ENCODE data around the gene GET3. TPM values are rescaled to one million over a fixed set of nuclear protein-coding genes. Genes with fewer than 3 reads are reported as not detected.
"Not testable (repeated sequence)": the region's sequence is repeated elsewhere in the genome, so short reads cannot be mapped to it uniquely, and the experiment has no call there.

GET3 gene
- total RNA-seq (2014; rRNA removed; shearing (Covaris generic)): 232 and 263 TPM in 2 replicates

DNA sequence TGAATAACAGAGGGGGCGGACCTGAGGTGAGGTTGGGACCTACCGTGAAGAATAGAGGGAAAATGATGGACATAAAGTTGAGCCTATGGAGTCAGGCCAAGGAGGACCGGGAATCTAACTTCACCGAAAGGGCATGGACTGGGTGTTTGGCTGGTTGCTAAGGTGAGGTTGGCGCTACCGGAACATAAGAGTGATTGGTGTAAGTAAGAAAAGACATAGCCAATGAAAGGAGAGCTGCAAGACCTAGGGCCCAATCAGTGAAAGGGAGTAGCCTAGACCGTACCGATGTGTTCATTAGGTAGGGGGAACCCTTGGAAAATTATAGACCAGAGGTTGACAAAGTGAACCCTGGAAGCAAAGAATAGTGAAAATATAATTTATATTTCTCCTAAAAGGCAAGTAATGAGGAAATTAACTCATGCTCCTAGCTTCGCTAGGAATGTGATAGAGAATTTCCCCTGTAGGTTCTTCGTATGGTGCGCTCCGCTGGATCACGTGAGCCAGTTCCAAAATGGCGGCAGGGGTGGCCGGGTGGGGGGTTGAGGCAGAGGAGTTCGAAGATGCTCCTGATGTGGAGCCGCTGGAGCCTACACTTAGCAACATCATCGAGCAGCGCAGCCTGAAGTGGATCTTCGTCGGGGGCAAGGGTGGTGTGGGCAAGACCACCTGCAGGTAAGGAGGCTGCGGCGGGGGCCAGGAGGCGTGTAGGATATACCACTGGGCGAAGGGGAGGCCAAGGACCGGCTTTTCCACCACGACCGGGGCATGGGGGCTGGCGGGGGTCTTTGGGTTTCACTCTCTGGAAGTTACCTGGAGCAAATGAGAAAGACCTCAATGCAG is at the start of gene GET3:
TSS of gene GET3 (plus strand) at position 503 of the 840 bp plus-strand sequence. CDS start at position 512, 9 bp downstream.
- in situ Hi-C loops (cut with HindIII; ENCODE audit: low sequenced_read_pairs): no loop called here
- peak; percentile 100 for DNase-seq (ENCODE audit: low spot score)

DNA sequence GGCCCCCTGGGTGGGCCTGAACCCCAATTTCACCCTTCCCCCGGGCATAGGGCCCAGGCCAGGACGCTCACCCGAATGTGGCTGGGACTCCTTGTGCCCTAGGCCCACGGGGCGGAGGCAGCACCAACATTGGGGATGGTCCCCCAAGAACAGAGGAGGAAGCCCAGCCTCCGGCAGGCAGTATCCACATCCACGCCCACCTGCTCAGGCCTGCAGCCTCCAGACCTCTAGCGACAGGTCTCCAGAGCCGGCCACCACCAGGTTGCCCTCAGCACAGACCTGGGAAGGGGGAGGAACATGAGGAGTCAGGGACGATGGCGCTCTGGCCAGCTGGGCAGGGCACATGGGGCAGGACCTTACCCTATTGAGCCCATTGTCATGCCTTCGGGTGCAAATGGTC is 48.3 kb upstream of the GET3 start:
- in situ Hi-C loops (cut with HindIII; ENCODE audit: low sequenced_read_pairs): no loop called here
- no peak for DNase-seq (ENCODE audit: low spot score)

DNA sequence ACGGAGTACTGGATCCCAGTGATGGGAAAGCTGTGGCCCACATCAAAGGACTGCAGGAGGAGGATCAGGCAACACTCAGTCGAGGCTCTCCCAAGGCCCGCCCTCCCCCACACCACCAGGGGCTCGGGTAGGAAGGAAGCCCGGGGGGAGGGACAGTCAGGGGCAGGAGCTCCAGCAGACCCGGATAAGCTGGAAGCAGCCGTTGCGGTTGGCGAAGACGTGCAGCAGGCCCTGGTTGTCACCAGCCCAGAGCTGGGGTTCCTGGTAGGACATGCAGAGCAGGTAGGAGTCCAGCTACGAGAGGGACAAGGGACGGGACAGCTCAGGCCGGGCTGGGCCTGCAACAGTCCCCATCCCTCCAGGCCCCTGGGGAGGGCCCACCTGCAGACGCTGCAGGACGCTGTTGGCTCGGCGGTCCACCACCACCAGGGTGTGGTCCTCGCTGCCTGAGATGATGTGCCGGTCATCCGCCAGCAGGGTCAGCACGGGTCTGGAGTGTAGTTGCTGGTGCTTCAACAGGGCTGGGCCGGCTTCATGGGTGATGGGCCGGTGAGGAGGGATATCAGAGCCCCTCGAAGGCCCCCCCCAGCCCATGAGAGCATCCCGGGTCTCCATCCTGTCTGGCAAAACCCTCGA is 47.6 kb upstream of the GET3 start:
- no peak for DNase-seq (ENCODE audit: low spot score)
- in situ Hi-C loops (cut with HindIII; ENCODE audit: low sequenced_read_pairs): no loop called here

DNA sequence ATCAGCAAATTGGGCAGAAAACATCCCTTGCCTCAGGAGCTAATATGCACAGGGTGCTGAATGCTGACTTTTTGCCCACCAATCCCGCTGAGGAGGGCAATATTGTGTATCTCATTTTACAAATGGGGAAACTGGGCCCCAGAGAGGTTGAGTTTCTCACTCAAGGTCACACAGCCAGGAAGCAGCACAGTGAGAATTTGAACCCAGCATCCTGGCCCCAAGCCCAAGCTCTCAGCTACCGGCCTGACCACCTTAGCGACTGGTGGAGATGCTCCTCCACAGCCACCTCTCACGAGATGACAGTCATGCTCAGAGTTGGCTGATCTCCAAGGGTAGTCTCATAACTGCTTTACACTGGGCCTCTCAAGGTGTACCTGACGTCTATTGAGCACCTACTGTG is 44.3 kb upstream of the GET3 start:
- DNase-seq (ENCODE audit: low spot score): no peak
- in situ Hi-C loops (cut with HindIII; ENCODE audit: low sequenced_read_pairs): no loop called here

- no peak for DNase-seq (ENCODE audit: low spot score)
- in situ Hi-C loops (cut with HindIII; ENCODE audit: low sequenced_read_pairs): no loop called here
These were observed 42.7 kb upstream of the GET3 start for GRCh38 chr19:12694641-12695040.

DNA sequence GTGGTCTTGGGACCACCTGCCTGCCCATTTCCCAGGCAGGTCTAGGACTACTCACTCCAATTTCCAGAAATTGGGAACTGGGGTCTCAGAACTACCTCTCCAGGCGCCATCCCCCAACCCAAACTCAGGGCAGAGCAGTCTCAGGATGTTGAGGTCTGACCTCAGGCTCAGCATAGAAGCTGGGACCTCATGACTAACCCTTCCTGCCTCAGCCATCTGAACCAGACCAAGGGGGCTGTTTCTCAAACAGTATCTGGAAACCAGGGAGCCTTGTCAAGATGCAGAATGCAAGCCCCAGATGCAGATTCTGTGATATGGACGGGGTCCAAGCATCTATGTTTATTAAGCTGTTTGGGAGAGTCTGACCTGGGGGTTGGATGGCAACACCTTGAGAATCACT is 42.2 kb upstream of the GET3 start:
- in situ Hi-C loops (cut with HindIII; ENCODE audit: low sequenced_read_pairs): no loop called here
- DNase-seq (ENCODE audit: low spot score): no peak

GRCh38 chr19:12695514-12695913 is 41.8 kb upstream of the GET3 start:
- in situ Hi-C loops (cut with HindIII; ENCODE audit: low sequenced_read_pairs): no loop called here
- DNase-seq (ENCODE audit: low spot score): no peak

- DNase-seq (ENCODE audit: low spot score): no peak
- in situ Hi-C loops (cut with HindIII; ENCODE audit: low sequenced_read_pairs): no loop called here
These were observed 41.3 kb upstream of the GET3 start for GRCh38 chr19:12695997-12696365.

DNA sequence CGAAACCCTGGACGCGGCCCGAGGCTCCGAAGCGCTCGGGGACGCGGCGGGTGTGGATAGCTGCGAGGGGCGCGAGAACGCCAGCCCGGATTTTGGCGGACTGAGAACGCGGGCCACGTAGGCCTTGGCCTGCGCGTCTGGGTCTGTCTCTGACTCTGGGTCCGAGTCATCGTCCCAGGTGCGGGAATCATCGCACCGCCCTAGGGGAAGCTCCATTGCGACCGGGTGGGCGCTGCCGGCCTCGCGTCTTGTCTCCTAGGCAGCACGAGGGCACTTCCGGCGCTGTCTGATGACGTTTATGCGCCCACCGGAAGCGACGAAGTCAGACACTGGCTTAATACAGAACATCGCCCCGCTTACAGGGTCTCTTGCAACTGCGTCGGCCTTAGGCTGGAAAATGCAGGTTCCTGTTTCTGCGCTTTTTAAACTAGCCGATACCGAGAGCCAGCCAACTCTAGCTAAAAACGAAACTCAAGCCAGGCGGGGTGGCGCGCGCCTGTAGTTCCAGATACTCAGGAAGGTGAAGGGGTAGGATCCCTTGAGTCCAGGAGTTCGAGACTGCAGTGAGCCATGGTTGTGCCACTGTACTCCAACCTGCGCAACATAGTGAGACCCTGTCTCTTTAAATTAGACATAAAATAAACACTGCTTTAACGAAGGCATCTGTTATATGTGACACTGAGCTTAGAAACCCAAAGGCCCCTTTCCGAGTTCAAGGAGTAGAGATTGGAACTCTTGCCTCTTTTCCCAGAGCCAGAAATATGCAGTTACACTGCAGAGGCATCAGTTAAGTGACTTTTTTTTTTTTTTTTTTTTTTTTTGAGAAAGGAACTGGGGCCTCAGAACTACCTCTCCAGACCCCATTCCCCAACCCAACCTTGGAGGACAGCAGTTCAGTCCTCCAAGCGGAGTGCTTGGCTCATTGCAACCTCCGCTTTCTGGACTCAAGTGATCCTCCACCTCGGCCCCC is 40.6 kb upstream of the GET3 start, which contains the start of gene FBXW9:
TSS of gene FBXW9 (minus strand) at position 266 of the 970 bp plus-strand sequence. CDS start at position 216, 50 bp downstream.
- peak; percentile 96 for DNase-seq (ENCODE audit: low spot score)
- in situ Hi-C loops (cut with HindIII; ENCODE audit: low sequenced_read_pairs): no loop called here

GRCh38 chr19:12697425-12697824 is 39.9 kb upstream of the GET3 start:
- DNase-seq (ENCODE audit: low spot score); in situ Hi-C loops (cut with HindIII; ENCODE audit: low sequenced_read_pairs): not testable (repeated sequence)

DNA sequence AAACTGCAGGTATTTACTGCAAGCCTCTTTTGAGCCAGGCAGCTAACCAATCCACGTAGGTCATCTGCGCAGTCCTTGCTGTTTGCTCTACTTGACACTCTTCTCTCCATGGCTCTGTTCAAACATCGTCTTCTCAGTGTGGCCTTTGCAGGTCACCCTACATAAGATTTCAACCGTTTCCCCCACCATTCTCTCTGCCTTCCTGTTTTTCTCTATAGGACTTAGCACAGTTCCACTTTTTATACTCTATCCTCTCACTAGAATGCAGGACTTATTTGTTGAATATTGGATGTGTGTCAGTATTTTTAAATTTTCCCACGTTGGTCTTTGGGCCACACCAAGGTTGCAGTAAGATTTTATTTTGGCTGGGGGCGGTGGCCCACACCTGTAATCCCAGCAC is 39.2 kb upstream of the GET3 start:
- in situ Hi-C loops (cut with HindIII; ENCODE audit: low sequenced_read_pairs): no loop called here
- DNase-seq (ENCODE audit: low spot score): no peak

DNA sequence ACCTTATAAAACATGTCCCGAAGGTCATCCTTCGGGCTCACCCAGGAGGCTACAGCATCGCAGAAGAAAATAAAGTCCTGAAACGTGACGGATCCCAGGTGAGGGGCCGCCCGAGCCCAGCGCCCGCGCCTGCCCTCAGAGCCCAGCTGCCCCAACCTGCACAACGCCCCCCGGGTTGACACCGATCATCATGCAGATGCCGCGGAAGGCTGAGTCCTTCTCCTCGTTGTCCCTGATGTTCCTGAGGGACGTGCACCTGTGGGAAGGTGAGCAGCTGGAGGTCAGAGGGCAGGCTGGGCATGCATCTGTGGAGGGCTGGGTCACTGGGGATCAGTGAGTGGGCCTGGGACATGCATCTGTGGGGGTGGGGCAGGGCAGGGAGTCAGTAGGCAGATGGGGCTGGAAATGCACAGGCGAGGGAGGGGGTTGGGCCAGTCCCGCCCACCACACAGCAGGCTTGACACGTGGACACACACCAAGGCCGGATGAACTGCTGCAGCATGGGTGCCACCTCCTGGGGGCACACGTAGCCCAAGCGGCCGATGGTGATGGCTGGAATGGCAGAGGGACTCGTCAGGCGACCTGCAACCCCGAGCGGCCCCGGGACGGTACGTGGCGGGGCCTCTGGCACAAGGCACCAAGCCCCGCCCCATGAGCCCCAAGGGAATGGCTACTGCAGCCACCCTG is 35.6 kb upstream of the GET3 start:
- in situ Hi-C loops (cut with HindIII; ENCODE audit: low sequenced_read_pairs): no loop called here
- DNase-seq (ENCODE audit: low spot score): no peak

- in situ Hi-C loops (cut with HindIII; ENCODE audit: low sequenced_read_pairs): no loop called here
- peak; percentile 52 for DNase-seq (ENCODE audit: low spot score)
These were observed 34.3 kb upstream of the GET3 start for GRCh38 chr19:12703046-12703445.

GRCh38 chr19:12705169-12705568 is 32.1 kb upstream of the GET3 start:
- DNase-seq (ENCODE audit: low spot score): no peak
- in situ Hi-C loops (cut with HindIII; ENCODE audit: low sequenced_read_pairs): no loop called here

DNA sequence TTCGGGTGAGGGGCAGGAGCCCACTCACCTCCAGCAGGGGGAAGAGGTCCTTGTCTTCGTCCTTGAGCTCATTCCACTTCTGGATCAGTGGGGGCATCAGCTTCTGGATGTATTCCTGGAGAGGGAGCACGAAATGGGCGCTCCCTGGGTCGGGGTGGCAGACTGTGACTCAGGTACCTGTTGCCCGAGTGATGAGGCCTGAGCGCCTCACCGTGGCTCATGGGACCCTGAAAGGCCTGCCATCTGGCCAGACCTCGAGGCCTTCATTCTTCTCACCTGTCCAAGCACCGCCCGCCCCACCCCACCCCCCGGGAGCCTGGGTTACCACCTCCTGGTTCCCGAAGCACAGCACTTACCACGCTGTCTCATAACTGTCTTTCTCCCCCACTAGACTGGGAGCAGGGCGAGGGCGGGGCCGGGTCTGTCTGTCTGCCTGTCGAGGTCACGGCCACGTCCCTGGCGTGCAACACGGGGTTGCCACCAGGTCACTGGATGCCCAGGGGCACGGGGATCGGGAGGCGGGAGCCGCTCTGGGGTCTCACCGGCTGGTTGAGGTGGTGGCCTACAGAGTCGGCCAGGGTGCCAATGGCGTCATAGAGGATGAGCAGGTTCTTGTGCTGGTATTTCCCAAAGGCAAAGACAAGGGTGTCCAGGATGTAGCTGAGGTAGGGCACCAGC is 31.5 kb upstream of the GET3 start:
- no peak for DNase-seq (ENCODE audit: low spot score)
- in situ Hi-C loops (cut with HindIII; ENCODE audit: low sequenced_read_pairs): no loop called here

DNA sequence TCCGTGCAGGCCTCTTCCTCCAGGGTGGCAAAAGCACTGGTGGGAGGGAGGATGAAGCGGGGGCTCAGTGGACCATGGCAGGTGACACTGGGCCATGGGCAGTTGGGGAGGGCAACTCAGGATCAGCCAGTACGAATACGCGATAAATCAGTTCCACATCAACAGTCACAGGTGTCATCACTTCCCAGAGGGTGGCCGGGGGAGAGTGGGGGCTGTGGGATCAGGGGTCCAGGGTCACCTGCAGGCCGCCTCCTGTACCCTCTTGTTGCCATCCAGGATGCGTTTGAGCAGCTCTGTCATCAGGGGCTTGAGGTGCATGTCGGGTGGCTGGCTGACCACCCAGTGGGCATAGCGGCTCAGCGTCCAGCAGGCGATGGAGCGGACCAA is 31.0 kb upstream of the GET3 start:
- no peak for DNase-seq (ENCODE audit: low spot score)
- in situ Hi-C loops (cut with HindIII; ENCODE audit: low sequenced_read_pairs): no loop called here

GRCh38 chr19:12708641-12709040 is 28.7 kb upstream of the GET3 start:
- in situ Hi-C loops (cut with HindIII; ENCODE audit: low sequenced_read_pairs): no loop called here
- DNase-seq (ENCODE audit: low spot score): no peak

DNA sequence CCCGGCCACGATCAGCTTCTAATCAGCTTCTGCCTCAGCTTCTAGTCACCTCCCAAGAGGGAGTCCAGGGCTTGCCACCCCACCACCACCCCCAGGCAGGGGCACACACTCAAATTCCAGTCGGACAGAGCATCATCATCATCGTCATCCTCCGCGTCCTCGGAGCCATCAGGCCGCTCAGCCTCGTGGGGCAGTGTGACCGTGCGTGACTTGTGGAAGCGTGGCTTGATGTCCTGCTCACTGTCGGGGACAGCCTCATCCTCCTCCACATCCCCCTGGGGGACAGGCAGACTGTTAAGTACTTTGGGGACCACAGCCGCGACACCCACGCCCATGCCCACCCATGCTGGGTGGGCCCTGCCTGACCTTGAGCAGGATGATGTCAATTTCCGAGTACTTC is 26.1 kb upstream of the GET3 start:
- in situ Hi-C loops (cut with HindIII; ENCODE audit: low sequenced_read_pairs): no loop called here

More for the DNA sequence above, 26.1 kb upstream of the GET3 start:
- DNase-seq (ENCODE audit: low spot score): no peak
